CD4-positive, alpha-beta T cell treated with Interleukin-17A for 1 hour (primary cell): ENCODE results near the gene CYP26C1.

Experiments used
- DNase-seq: peaks from one replicate; pipeline ENCODE4 v3.0.0-alpha.2; 2020

Gene CYP26C1

GRCh38 chr10:93059975-93060886 lies at the start of gene CYP26C1:
CYP26C1 (plus strand) TSS chr10:93060798; CDS start chr10:93061264, 466 bp downstream.
- no peak for DNase-seq

GRCh38 chr10:93015722-93016121 lies 44.9 kb upstream of the CYP26C1 start:
- no peak for DNase-seq

GRCh38 chr10:93023013-93023650 lies 37.5 kb upstream of the CYP26C1 start:
- DNase-seq, result no peak

- DNase-seq, result no peak
Observed at GRCh38 chr10:93026072-93026471, 34.5 kb upstream of the CYP26C1 start.

- DNase-seq, result no peak
Observed at GRCh38 chr10:93027508-93027907, 33.1 kb upstream of the CYP26C1 start.

- DNase-seq, result no peak
Observed at GRCh38 chr10:93028883-93029282, 31.7 kb upstream of the CYP26C1 start.

GRCh38 chr10:93030409-93030808 lies 30.2 kb upstream of the CYP26C1 start:
- no peak for DNase-seq

GRCh38 chr10:93032105-93032808 lies 28.3 kb upstream of the CYP26C1 start:
- no peak for DNase-seq

- DNase-seq, result no peak
Observed at GRCh38 chr10:93032809-93033137, 27.8 kb upstream of the CYP26C1 start.

- DNase-seq, result no peak
Observed at GRCh38 chr10:93034426-93034825, 26.2 kb upstream of the CYP26C1 start.

- DNase-seq, result no peak
Observed at GRCh38 chr10:93039110-93039509, 21.5 kb upstream of the CYP26C1 start.

- peak; percentile 11 for DNase-seq
Observed at GRCh38 chr10:93039721-93040120, 20.9 kb upstream of the CYP26C1 start.

GRCh38 chr10:93054486-93054885 lies 6.1 kb upstream of the CYP26C1 start:
- no peak for DNase-seq

GRCh38 chr10:93058139-93058538 lies 2.5 kb upstream of the CYP26C1 start:
- no peak for DNase-seq

GRCh38 chr10:93060887-93061593 lies 442 bp downstream of the CYP26C1 start:
- DNase-seq, result no peak

GRCh38 chr10:93061594-93062513 lies 1.3 kb downstream of the CYP26C1 start:
- DNase-seq, result no peak

- DNase-seq, result peak; percentile 7
Observed at GRCh38 chr10:93062514-93063143, 2.0 kb downstream of the CYP26C1 start.

GRCh38 chr10:93063144-93063976 lies 2.8 kb downstream of the CYP26C1 start:
- DNase-seq, result no peak

- DNase-seq, result no peak
Observed at GRCh38 chr10:93063977-93064660, 3.5 kb downstream of the CYP26C1 start.
